RCC 7860 (cell line): Measurements from ENCODE around the gene KRT76.

Experiments
- DNase-seq: peaks from one replicate; pipeline ENCODE4 v3.0.0-alpha.2; 2015; ENCODE audit warnings: low spot score
- FAIRE-seq: peaks from 2 replicates; lab custom pipeline; 2012; peaks lifted over from hg19 to GRCh38; lab: Jason Lieb, UNC

Gene KRT76

GRCh38 chr12:52742196-52742580 is 35.0 kb downstream of the KRT76 start:
- no peak for DNase-seq
- FAIRE-seq = no peak

- peak; percentile 10 for DNase-seq
- no peak for FAIRE-seq
Observed at GRCh38 chr12:52741375-52742195, 35.6 kb downstream of the KRT76 start.

- DNase-seq (no peak), FAIRE-seq (no peak)
Observed at GRCh38 chr12:52740584-52740983, 36.6 kb downstream of the KRT76 start.

DNA sequence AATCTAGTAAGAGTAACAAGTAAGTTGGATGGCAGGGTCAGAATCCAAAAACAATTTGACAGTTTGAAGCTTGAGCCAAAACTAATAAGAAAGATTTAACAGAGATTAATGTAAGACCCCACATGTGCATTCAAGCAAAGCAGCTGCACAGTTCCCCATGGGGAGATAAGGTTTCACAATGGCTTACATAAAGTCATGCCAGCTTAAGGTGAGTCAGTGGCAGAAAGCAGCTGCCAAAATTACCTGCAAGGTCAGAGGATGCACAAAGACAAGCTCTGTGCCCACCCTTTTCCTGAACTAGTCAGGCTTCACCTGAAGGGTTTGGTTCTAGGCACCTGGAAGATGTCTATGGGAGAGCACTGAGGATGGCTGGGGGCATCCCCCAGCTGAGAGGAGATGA is 37.2 kb downstream of the KRT76 start:
- no peak for DNase-seq
- no peak for FAIRE-seq

GRCh38 chr12:52735816-52736632 is 41.1 kb downstream of the KRT76 start:
- DNase-seq (no peak), FAIRE-seq (no peak)

GRCh38 chr12:52735106-52735505 is 42.0 kb downstream of the KRT76 start:
- FAIRE-seq (no peak), DNase-seq (no peak)

GRCh38 chr12:52730793-52731192 is 46.4 kb downstream of the KRT76 start:
- FAIRE-seq (no peak), DNase-seq (no peak)

DNA sequence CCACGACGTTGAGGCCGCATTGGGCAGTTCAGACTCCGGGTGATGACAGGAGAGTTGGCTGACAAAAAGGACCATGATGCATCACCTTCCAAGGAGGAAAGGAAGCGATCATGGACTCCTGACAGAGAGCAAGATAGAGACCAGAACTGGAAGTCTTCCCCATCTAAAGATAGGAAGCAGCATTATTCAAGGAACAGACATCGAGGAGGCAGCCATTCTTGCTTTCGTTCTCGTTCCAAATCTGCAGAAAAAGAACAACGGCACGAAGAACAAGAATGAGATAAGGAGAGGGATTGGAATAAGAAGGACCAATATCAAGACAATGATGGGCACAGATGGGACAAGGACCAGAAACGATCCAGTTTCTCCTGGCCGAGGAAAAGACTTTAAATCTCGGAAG is 46.8 kb downstream of the KRT76 start:
- no peak for DNase-seq
- no peak for FAIRE-seq

- DNase-seq (no peak), FAIRE-seq (no peak)
Observed at GRCh38 chr12:52729147-52729546, 48.0 kb downstream of the KRT76 start.

DNA sequence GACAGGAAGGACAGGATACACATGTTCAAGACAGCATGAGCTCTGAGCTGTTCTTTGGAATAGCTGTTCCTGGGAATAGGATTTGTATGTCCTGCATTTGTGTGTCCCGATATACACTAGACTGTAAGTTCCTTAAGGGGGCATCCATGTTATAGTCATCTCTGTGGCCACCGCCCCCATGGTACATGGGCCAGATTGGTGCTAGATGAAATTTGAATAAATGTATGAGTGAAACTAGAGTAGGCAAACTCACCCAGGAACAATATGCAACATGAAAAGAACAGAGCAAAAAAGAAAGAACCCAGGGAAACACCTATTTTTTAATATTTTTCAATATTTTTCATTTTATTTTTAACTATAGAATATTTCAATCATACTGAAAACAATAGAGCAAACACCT is 48.8 kb downstream of the KRT76 start:
- DNase-seq (no peak), FAIRE-seq (no peak)

DNA sequence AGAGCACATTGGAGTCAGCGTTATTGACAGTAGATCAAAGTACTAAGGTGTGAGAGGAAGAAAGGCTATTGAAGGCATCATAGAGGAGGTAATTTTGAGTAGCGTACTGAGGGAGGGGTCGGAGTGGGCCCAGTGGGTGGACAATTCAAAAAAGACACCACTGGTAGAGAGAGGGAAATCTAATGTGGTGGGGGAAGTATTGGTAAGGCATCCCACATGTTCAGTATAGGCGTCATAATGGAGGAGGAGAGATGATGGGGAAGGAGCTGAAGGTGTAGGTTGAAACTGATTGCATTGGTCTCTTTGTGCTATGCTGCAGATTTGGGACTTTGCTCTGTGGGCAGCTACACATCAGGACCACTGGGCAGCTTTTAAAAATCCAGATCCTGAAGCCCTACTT is 50.1 kb downstream of the KRT76 start:
- DNase-seq (no peak), FAIRE-seq (no peak)

DNA sequence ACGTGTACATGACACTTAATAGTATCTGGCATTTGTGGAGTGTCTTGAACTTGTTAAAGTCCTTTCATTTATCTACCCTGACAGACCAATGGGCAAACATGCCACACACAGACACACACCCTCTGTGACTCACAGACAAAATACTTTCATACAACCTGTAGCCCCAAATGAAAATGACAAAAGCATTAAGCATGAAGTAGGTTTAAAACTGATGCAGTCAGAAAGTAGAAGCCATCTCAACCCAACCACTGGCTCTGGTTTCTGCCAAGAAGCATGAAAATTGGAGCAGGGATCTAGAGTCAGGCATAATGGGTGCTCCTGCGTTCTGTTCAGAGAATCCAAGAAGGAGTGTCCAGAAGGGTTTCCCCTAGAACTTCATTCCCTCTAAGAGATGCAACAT is 50.7 kb downstream of the KRT76 start:
- no peak for FAIRE-seq
- no peak for DNase-seq

DNA sequence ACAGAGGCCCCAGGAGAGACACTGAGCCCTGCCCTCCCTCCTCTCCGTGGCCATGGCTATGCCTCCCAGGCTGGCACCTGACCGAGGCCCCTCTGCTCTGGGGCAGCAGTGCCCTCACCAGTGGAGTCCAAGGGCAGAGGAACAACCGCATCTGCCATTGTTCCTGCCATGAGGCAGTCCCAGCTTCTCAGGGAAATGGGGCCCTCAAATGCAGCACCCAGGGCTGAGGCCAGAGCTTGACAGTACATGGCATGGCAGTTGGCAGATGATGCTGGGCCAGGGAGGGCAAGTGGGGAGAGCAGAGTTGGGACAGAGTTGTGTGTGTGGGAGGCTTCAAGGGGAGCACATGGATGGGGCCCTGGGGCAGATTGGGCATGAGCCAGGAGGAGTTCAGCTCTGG is 52.8 kb downstream of the KRT76 start:
- FAIRE-seq (no peak), DNase-seq (no peak)

DNA sequence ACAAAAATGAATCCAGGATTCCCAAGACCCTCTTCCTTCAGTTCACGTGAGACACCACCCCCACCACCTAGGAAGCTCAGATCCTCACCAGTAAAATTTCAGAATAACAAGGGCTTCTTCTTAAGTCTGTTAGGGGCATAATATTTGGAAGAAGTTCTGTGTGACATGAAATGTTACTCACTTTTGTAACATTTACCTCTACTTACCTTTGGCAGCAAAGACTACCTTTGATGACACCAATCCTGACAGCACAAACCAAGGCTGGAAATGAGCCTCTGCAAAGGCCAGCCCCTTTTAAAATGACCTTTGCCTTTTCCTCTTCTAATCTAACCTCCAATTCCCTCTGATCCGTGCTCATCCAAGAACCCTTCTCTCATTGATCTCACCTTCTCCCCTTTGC is 54.5 kb downstream of the KRT76 start:
- FAIRE-seq = no peak
- no peak for DNase-seq

GRCh38 chr12:52721838-52722470 is 55.2 kb downstream of the KRT76 start:
- FAIRE-seq = no peak
- DNase-seq = no peak

- DNase-seq (peak; percentile 37), FAIRE-seq (no peak)
Observed at GRCh38 chr12:52720365-52720886, 56.7 kb downstream of the KRT76 start.
